Colonic mucosa (tissue), 4 donors: ENCODE results near the gene MED15. TPM values are rescaled to one million over a fixed set of nuclear protein-coding genes. Genes with fewer than 3 reads are reported as not detected.
"Not testable (repeated sequence)": the region's sequence is repeated elsewhere in the genome, so short reads cannot be mapped to it uniquely, and the experiment has no call there.

Experiments used
- DNase-seq: peaks from one replicate; pipeline ENCODE4 v3.0.0-alpha.2; 2020
- H3K27ac ChIP-seq: fragments of 200-600 bp; one replicate; pipeline ENCODE4 v1.8.0; 2021
- H3K27me3 ChIP-seq: fragments of 200-600 bp; one replicate; pipeline ENCODE4 v1.8.0; 2021
- H3K36me3 ChIP-seq: fragments of 200-600 bp; one replicate; pipeline ENCODE4 v1.8.0; 2021
- H3K4me1 ChIP-seq: fragments of 200-600 bp; one replicate; pipeline ENCODE4 v1.8.0; 2021; ENCODE audit warnings: mild to moderate bottlenecking
- H3K4me3 ChIP-seq: fragments of 200-600 bp; one replicate; pipeline ENCODE4 v1.8.0; 2021
- H3K9ac ChIP-seq, 2 donors: one replicate each; pipeline ENCODE4 v1.7.0; 2013; ENCODE audit warnings: control low read depth in 2 of 2, low read depth in 2 of 2, low read length in 2 of 2
- H3K9me3 ChIP-seq: fragments of 200-600 bp; one replicate; pipeline ENCODE4 v1.8.0; 2021
- intact Hi-C: fragments of 100-400 bp; cut with DNase I; formaldehyde crosslinking; loops from one replicate; pipeline ENCODE4 v1.14.1; 2022
- total RNA-seq, 2 donors: library from RNA; stranded (reverse); fragmentation: NEBNext Ultra II Directional in 1 of 2; extraction: Animal tissue kit (Norgen Biotek cat#: 25700) in 1 of 2; gene quantifications; one replicate each; pipeline ENCODE4 v1.2.1, GENCODE V29; 2021
- TF ChIP-seq, protein P1 (sequence below): fragments of 200-600 bp; IDR thresholded peaks from one replicate; pipeline ENCODE4 v1.8.0; 2022; ENCODE audit warnings: antibody characterized with exemption, mild to moderate bottlenecking
- donor health status: healthy.
- donor health status: DM: no; HTN: no; CAD: no.
- donor health status: DM: no; HTN: no; CAD: no.

Gene MED15
- total RNA-seq, 2 donors from 2014 or later, result 93.1 to 102 TPM

DNA sequence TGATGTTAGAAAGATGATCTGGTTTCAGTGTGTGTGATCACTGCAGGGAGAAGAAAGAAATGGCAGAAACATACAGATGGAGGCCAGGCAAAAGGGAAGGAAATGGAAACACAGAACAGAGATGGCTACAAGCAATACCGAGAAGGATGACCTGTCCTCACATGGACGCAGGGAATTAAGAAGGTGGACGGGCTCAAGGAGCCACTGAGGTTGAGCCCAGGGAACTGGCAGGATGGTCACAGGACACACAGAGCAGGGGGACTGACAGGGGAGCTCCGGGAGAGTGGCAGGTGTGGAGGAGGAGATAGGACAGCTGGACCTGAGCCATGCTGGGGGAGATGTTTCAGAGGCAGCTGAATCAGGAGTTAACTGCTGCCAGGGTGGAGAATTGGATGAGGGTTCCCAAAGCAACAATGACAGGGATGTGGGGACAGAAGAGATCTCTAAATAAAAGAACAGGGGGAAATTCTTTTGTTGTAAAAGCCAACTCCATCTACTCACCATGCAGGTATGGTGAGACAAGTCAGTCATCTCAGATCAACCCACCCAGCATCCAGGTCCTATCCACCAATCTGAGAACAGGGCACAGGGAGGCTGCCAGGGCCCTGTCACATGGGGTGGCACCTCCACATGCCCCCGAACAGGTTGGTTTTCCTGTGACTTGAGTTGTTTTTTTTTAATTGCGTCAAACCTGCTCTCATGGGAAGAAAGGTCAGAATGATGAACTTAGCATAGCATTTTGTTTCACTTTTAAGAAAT is 38.1 kb upstream of the MED15 start:
- no peak for DNase-seq
- no peak overlapping the region for H3K27ac ChIP-seq
- H3K9me3 ChIP-seq, result no peaks in the 10 kb centered on the region
- no peaks in the 10 kb centered on the region for H3K4me1 ChIP-seq
- H3K4me3 ChIP-seq, result no peak overlapping the region
- no peak overlapping the region for H3K9ac ChIP-seq
- TF ChIP-seq, protein P1, sequence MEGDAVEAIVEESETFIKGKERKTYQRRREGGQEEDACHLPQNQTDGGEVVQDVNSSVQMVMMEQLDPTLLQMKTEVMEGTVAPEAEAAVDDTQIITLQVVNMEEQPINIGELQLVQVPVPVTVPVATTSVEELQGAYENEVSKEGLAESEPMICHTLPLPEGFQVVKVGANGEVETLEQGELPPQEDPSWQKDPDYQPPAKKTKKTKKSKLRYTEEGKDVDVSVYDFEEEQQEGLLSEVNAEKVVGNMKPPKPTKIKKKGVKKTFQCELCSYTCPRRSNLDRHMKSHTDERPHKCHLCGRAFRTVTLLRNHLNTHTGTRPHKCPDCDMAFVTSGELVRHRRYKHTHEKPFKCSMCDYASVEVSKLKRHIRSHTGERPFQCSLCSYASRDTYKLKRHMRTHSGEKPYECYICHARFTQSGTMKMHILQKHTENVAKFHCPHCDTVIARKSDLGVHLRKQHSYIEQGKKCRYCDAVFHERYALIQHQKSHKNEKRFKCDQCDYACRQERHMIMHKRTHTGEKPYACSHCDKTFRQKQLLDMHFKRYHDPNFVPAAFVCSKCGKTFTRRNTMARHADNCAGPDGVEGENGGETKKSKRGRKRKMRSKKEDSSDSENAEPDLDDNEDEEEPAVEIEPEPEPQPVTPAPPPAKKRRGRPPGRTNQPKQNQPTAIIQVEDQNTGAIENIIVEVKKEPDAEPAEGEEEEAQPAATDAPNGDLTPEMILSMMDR, result no peak
- intact Hi-C loops, result no loop called here
- H3K36me3 ChIP-seq, result no peaks in the 10 kb centered on the region
- no peaks in the 10 kb centered on the region for H3K27me3 ChIP-seq

DNA sequence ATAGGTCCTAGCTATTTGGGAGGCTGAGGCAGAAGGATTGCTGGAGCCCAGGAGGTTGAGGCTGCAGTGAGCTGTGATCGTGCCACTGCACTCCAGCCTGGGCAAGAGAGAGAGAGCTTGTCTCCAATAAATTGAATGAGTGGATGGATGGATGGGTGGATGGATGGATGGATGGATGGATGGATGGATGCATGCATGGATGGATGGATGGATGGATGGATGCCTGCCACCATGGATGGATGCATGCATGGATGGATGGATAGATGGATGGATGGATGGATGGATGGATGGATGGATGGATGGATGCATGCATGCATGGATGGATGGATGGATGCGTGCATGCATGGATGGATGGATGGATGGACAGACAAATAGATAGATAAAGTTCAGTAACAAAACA is 36.9 kb upstream of the MED15 start:
- H3K9me3 ChIP-seq, H3K27ac ChIP-seq, H3K27me3 ChIP-seq, H3K36me3 ChIP-seq, DNase-seq, intact Hi-C loops, H3K9ac ChIP-seq, H3K4me3 ChIP-seq, H3K4me1 ChIP-seq: not testable (repeated sequence)

DNA sequence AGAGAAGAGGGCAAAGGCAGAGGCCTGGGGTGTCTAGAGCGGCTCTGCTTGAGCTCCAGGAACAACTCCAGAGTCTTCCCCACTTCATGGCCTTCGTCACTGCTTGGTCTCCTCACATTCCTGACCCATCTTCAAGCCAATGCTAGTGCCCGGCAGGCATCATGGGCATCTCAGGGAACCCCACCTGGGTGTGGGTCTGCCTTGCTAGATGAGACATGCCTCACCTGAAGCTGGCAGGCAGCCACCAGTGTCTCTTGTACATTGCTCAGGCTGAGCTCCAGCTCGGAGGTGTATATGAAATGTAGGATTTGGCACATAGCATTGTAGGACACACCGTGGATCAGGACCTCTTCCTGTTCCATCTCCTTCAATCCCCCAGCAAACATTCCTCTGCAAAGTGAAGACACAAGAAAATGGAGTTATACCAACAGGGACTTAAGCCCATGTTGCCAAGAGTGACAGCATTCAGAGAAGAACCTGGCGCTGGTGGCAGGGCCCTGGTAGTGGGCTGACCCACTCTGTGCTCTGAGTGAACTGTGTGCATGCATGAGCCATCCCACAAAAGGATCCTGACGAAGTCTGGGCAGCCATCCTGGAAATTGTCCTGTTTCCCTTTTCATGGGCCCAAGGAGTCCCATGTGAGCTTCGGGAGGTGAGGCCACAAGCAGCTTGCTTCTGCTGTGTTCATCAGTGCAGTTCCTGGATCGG is 36.1 kb upstream of the MED15 start:
- no peak for DNase-seq
- intact Hi-C loops, result no loop called here

DNA sequence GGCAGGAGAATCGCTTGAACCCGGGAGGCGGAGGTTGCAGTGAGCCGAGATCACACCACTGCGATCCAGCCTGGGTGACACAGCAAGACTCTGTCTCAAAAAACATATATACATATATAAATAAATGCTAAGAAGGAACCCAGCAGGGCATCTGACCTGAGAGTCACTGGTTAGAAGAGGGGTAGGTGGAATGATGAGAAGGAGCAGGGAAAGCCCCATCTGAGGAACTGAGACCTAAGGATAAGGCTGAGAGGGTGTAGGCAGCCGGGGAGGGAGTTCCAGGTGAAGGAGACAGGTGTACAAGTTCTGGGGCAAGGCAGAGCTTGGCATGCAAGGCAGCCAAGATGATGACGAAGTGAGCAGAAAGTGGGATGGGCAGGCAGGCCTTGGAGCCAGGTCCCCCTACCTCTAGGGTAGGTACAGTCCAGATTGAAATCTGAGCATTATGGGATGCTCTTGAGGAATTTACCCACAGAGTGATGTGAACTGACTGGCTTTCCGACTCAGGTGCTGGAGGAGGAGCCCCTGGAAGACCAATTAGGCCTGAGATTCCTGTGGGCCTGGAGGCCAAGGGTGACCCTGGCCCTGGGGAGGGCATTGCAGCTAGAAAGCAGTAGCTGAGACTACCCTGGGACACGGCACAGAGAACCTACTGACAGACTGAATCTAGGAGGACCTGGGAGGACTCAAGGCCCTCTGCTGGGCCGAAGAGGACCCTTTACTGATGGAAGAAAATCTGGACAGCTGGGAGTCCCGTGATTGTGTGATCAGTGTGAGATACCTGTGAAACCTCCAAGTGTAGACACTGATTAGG is 34.6 kb upstream of the MED15 start:
- no peak overlapping the region for H3K27ac ChIP-seq
- no peak for DNase-seq
- no peak overlapping the region for H3K4me3 ChIP-seq
- H3K9ac ChIP-seq, result no peak overlapping the region
- no peaks in the 10 kb centered on the region for H3K27me3 ChIP-seq
- H3K4me1 ChIP-seq, result no peaks in the 10 kb centered on the region
- TF ChIP-seq, protein P1, result no peak
- H3K9me3 ChIP-seq, result no peaks in the 10 kb centered on the region
- H3K36me3 ChIP-seq, result no peaks in the 10 kb centered on the region
- intact Hi-C loops, result no loop called here

More for the DNA sequence above, 36.1 kb upstream of the MED15 start:
- no peak overlapping the region for H3K9ac ChIP-seq
- no peaks in the 10 kb centered on the region for H3K27me3 ChIP-seq
- H3K36me3 ChIP-seq, result no peaks in the 10 kb centered on the region
- H3K4me3 ChIP-seq, result no peak overlapping the region
- TF ChIP-seq, protein P1, result no peak
- no peak overlapping the region for H3K27ac ChIP-seq
- H3K9me3 ChIP-seq, result no peaks in the 10 kb centered on the region
- no peaks in the 10 kb centered on the region for H3K4me1 ChIP-seq

DNA sequence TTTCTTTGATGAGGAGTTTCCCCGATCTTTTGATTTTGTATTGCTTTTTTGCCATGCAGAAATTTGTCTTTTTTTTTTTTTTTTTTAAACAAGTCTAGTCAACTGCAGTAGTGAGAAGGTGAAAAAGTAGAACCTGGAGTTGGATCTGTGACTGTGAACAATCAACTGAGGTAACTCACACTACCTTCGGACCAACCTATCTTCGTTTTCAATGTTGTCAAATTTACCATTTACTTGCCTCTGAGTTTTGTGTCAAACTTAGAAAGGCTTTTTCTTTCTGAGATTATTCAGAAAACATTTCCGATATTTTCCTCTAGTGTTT is 32.3 kb upstream of the MED15 start:
- no peaks in the 10 kb centered on the region for H3K27me3 ChIP-seq
- no peaks in the 10 kb centered on the region for H3K36me3 ChIP-seq
- H3K4me1 ChIP-seq, result no peaks in the 10 kb centered on the region
- no peak overlapping the region for H3K4me3 ChIP-seq
- H3K27ac ChIP-seq, result no peak overlapping the region
- no peak overlapping the region for H3K9ac ChIP-seq
- TF ChIP-seq, protein P1, result no peak
- no peak for DNase-seq
- no peaks in the 10 kb centered on the region for H3K9me3 ChIP-seq
- intact Hi-C loops, result no loop called here

DNA sequence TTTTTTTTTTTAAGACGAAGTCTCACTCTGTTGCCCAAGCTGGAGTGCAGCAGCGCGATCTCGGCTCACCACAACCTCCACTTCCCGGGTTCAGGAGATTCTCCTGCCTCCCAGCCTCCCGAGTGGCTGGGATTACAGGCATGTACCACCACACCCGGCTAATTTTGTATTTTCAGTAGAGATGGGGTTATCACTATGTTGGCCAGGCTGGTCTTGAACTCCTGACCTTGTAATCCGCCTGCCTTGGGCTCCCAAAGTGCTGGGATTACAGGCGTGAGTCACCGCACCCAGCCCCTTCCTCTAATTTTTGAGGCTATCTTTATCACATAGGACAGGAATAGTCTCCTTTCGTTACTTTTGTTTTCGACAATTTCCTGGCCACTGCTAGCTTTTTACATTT is 31.8 kb upstream of the MED15 start:
- H3K36me3 ChIP-seq, H3K4me1 ChIP-seq, H3K4me3 ChIP-seq, H3K27me3 ChIP-seq, H3K9me3 ChIP-seq, H3K9ac ChIP-seq, DNase-seq, H3K27ac ChIP-seq, intact Hi-C loops: not testable (repeated sequence)

DNA sequence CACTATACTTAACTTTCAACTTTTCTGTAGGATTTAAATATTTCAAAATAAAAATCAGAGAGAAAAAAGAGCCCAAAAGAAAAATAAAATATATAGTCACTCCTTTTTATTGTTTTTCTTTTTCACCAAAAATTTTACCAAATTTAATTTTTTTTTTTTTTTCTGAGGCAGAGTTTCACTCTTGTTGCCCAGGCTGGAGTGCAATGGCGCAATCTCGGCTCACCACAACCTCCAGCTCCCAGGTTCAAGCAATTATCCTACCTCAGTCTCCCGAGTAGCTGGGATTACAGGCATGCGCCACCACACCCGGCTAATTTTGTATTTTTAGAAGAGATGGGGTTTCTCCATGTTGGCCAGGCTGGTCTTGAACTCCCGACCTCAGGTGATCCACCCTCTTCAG is 29.4 kb upstream of the MED15 start:
- H3K4me3 ChIP-seq, H3K36me3 ChIP-seq, H3K27me3 ChIP-seq, H3K9me3 ChIP-seq, intact Hi-C loops, DNase-seq, H3K4me1 ChIP-seq, H3K27ac ChIP-seq, H3K9ac ChIP-seq: not testable (repeated sequence)
